GM21360 (cell line): ENCODE measurements around the gene FNBP1L.

Experiments
- ATAC-seq: cut with Tn5 transposase; IDR thresholded peaks from one replicate; pipeline ENCODE4 v1.9.1; 2021; ENCODE audit warnings: mild to moderate bottlenecking, moderate library complexity; ENCODE audit not compliant: unreplicated experiment

FNBP1L gene

DNA sequence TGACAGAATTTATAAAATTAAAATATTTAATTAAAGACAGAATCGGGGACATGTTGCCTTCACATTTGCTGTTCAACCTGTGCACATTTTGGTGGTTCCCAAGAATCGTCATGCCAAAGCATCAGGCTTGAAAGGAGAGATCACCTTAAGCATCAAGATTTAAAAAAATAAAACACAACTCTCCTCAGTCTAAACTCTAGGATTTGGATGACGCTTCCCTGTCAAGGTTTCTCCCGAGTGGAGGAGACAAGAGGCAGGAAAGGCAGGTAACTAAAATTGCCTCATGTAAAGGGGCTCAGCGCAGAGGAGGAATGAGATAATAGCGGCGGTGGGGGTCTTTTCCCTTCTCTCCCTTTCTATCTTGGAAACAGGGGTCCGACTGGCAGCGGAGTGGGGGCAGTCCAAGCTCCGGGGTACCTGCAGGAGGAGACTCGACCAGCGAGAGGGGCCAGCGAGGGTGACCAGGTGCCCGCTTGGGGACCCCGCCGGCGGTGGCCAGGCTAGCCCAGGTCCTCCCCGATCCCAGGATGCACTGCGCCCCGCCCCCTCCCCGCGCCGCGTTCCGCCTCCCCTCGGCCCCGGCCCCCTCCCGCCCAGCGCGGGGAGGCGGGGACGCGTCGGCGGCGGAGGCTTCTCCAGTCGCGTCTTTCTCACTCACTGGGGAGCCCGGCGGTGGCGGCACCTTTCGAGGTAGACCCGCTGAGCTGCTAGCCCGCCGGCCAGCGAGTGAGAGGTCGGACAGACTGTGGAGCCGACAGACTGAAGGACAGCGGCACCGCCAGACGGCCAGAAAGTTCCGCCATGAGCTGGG lies at the start of gene FNBP1L:
Gene FNBP1L (plus strand): TSS at position 638 of the 811 bp plus-strand sequence. CDS start 164 bp downstream, at position 802.
- no peak for ATAC-seq

DNA sequence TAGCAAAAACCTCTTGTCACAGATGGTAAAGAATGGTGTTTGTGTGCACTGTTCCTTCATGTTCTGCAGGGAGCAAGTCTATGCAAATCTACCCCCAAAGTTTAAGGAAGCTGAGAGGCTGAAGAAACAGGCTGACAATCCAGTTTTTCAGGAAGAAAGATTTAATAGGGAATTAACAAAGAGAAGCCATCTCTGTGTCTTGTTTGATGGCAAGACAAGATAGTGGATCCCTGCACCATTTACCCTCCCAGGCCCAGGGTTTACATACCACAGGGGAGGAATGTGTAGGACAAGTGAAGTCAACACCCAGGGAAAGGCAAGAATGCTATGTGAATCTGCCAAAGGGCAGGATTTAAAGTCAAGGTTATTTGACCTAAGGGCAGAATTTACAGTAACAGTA lies 48.1 kb upstream of the FNBP1L start:
- no peak for ATAC-seq

DNA sequence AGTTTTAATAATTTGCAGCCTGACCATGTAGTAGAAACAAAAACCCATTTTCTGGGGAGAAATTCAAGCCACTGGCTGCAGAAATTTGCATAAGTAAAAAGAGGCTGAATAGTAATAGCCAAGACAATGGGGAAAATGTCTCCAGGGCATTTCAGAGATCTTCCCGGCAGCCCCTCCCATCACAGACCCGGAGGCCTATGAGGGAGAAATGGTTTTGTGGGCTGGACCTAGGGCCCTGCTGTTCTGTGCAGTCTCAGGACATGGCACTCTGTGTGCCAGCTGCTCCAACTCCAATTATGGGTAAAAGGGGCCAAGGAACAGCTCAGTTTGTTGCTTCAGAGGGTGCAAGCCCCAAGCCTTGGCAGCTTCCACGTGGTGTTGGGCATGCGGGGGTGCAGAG lies 39.7 kb upstream of the FNBP1L start:
- no peak for ATAC-seq

- ATAC-seq = no peak
Measured at GRCh38 chr1:93411000-93411399, 36.9 kb upstream of the FNBP1L start.

GRCh38 chr1:93414749-93415148 lies 33.2 kb upstream of the FNBP1L start:
- ATAC-seq = no peak

- ATAC-seq = no peak
Measured at GRCh38 chr1:93415296-93415695, 32.6 kb upstream of the FNBP1L start.

GRCh38 chr1:93416183-93416582 lies 31.7 kb upstream of the FNBP1L start:
- ATAC-seq = no peak

- no peak for ATAC-seq
Measured at GRCh38 chr1:93419344-93419743, 28.6 kb upstream of the FNBP1L start.

DNA sequence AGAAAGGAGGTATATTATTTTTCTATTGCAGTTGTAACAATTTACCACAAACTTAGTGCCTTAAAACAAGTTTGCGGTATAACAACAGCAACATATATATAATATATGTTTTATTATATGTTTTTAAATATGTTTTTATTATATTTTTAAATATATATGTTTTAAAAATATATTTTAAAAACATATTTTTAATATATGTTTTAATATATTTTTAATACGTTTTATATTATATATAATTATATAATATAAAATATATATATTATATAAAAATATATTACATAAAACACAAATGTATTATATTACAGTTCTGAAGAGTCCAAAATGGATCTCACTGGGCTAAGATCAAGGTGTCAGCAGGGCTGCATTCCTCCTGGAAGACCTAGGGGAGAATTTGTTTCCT lies 27.5 kb upstream of the FNBP1L start:
- ATAC-seq = no peak

- no peak for ATAC-seq
Measured at GRCh38 chr1:93426181-93426580, 21.7 kb upstream of the FNBP1L start.

DNA sequence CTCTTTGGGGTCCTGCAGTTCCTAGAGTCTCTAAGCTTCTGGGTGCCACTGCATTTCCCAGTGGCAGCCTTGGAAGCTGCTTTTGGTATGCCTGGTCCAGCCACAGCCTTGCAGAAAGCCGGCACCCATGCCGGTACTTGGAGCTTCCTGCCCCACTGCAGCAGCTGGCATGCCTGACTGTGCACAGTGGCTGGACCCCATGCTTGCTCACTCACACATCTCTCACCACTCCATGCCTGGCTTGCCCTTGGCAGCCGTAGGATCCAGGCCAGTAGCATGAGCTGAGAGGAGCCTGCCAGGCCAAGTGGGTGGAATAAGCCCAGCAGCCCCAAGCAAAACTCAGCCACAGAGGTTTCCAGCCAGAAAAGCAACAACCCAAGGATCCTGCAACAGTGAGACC lies 20.3 kb upstream of the FNBP1L start:
- ATAC-seq = no peak

DNA sequence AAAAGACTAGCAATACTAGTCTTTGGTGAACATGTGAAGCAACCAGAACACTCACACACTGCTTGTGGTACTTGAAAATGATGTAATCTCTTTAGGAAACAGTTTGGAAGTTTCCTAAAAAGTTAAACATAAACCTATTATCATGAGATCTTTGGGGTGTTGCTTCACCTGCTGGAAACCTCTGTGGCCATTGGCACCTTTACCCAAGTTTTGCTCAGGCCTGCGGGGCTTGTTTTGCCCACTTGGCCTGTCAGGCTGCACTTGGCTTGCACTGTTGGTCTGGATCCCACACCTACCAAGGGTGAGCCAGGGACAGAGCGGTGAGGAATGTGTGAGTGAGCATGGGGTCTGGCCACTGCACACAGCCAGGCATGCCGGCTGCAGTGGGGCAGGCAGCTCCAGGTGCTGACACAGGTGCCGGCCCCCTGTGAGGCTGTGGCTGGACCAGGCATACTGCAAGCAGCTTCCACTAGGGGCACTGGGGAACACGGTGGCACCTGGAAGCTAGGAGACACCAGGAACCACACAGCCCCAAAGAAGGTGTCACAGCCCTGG lies 14.4 kb upstream of the FNBP1L start:
- ATAC-seq = no peak

DNA sequence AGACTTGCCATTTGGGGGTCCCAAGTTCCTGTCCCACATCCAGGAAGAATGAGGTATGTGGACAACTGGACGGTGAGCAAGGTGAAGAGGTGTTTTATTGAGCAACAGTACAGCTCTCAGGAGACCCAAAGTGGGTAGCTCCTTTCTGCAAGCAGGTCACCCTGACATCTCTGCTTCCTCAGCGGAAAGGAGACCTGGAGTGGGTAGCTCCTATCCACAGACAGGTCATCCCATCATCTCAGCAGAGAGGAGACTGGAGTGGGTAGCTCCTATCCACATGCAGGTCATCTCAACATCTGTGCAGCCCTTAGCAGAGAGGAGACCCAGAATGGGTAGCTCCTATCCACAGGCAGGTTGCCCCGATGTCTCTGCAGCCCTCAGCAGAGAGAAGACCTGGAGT lies 13.8 kb upstream of the FNBP1L start:
- no peak for ATAC-seq

DNA sequence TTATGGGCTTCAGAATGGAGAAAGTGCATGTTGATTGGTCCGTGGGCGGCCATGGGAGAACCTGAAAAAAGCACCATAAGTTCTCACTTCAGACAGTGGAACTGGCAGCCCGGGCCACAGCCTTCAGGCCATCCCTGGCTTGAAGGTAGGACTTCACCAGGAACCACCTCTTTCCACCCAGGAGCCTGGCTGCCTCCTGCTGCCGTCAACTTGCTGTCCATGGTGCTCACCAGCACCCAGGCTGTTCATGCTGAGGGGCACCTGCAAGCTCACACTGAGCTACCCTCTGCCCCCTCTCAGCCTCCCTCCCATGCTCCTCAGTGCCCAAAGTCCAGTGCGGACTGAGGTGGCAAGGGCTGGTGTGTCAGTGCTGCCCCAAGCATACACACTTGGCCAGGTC lies 12.9 kb upstream of the FNBP1L start:
- no peak for ATAC-seq

DNA sequence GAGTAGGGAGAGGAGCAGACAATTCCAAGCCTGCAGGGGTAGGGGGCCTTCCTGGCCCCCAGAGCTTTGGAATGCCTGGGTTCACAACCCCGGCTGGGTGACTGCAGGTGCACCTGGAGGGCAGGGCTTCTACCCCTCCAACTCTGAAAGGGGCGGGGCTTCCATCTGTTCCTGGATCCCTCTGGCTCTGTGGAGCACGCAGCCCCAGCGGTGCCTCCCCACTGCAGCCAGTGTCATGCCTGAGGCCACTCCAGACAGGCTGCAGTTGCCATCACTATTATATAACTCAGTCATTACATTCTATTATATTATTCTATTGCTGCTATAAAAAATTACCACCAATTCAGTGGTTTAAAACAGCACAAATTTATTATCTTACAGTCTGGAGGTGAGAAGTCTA lies 12.5 kb upstream of the FNBP1L start:
- ATAC-seq = no peak

DNA sequence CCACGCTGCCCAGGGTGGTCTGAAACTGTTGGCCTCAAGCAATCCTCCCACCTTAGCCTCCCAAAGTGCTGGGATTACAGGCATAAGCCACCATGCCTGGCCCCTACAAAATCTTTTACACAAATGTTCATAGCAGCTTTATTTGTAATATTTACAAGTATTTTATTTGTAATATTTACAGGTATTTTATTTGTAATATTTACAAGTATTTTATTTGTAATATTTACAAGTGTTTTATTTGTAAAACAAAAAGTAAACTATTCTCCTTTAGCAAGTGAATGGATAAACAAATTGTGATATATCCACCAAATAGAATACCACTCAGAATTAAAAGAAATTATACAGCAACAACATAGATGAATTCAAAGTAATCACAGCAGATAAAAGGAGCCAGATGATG lies 11.4 kb upstream of the FNBP1L start:
- no peak for ATAC-seq

DNA sequence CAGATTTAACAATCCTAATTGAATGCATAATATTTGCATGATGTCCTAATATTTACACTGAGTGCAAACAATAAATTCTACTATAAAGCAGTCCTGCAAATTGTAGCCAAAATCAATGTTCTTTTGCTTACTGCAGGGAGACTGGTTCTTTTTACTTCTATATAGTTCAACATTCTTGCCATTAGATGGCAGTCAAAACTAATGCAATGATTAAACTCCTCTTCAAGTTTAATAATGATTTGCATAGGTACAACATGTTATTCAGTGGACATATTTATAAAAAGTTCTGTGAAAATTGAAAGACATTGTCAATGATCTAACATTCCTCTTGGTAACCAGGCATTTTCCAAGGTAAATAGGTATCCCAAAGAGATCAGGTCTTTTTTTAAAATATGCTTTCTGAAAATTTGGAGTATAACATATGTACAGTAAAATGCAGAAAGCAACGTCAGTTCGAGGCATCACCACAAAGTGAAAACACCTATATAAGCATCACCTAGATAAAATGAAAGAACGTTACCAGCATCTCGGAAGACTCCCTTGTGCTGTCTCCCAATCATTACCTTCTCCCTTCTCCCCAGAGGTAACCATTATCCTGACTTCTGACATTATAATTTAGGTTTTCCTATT lies 9.8 kb upstream of the FNBP1L start:
- no peak for ATAC-seq

- ATAC-seq = no peak
Measured at GRCh38 chr1:93438716-93439115, 9.2 kb upstream of the FNBP1L start.

DNA sequence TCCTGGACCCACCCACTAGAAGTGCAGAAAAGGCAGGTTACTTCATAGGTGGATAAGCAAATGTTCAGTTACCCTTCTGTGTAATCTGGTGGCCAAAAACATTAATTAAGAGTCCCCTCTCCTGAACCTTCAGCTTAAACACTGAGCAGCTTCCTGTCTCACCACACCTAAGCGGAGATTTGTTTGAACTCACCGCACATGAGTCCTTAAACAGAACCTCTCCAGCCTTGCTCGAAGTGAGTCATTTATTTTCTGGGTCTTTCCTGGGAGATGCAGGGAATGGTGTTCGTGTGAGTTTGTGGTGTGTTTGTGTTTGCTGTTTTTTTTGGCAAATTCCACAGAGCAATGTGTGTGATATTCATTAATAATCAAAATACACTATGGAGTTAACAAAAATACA lies 7.6 kb upstream of the FNBP1L start:
- no peak for ATAC-seq

DNA sequence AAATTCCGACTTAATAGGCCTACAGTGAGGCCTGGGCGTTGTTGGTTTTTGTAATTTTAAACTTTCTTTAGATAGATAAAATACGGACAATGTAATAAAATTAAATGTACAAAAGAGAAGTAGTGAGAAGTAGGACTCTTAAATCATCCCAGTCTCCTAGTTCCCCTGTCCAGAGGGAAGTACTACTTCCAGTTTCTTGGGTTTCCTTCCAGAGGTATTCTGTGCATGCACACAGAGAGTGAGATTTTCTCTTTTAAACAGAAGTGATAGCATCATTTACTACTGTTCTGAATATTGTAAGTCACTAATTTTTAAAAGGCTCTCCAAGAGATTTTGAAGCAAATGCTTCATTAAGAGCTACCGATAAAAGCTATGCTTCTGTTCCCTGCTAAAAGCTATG lies 7.2 kb upstream of the FNBP1L start:
- no peak for ATAC-seq

DNA sequence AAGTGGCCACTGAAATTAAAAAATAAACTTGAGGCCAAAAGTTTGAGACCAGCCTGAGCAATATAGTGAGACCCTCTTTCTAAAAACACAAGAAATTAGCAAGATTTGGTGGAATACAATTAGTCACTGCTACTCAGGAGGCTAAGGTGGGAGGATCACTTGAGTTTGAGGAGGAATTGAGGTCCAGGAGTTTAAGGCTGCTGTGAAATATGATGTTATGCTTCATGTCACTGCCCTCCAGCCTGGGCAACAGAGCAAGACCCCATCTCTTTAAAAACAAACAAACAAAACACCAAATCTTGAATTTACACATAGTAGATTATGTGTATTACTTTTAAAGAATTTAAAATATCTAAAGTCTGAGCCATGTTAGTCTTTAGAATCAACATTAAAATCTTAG lies 6.3 kb upstream of the FNBP1L start:
- no peak for ATAC-seq

- ATAC-seq = no peak
Measured at GRCh38 chr1:93442008-93442666, 5.8 kb upstream of the FNBP1L start.
